GM19397 (cell line): ENCODE measurements around the gene MPP2.
"Not testable (repeated sequence)": the region's sequence is repeated elsewhere in the genome, so short reads cannot be mapped to it uniquely, and the experiment has no call there.

Experiments
- ATAC-seq: cut with Tn5 transposase; IDR thresholded peaks from one replicate; pipeline ENCODE4 v1.9.1; 2021; ENCODE audit warnings: mild to moderate bottlenecking, moderate library complexity; ENCODE audit not compliant: unreplicated experiment

MPP2 gene

GRCh38 chr17:43852571-43852970 is 54.8 kb downstream of the MPP2 start:
- ATAC-seq, result no peak

- ATAC-seq, result no peak
Observed at GRCh38 chr17:43849116-43849515, 58.2 kb downstream of the MPP2 start.

- no peak for ATAC-seq
Observed at GRCh38 chr17:43848601-43849000, 58.7 kb downstream of the MPP2 start.

- no peak for ATAC-seq
Observed at GRCh38 chr17:43846963-43847371, 60.4 kb downstream of the MPP2 start, which contains the start of gene CD300LG. TSS of gene CD300LG (plus strand) at chr17:43847176. CDS start at chr17:43847217, 41 bp downstream.

- ATAC-seq, result no peak
Observed at GRCh38 chr17:43846221-43846712, 61.1 kb downstream of the MPP2 start.

- ATAC-seq, result no peak
Observed at GRCh38 chr17:43845766-43846165, 61.6 kb downstream of the MPP2 start.

GRCh38 chr17:43844241-43844640 is 63.1 kb downstream of the MPP2 start:
- ATAC-seq, result no peak

GRCh38 chr17:43842975-43843325 is 64.4 kb downstream of the MPP2 start:
- no peak for ATAC-seq

- not testable (repeated sequence) for ATAC-seq
Observed at GRCh38 chr17:43842091-43842974, 65.0 kb downstream of the MPP2 start.

- ATAC-seq, result no peak
Observed at GRCh38 chr17:43841282-43841681, 66.1 kb downstream of the MPP2 start.

GRCh38 chr17:43840814-43841213 is 66.5 kb downstream of the MPP2 start:
- ATAC-seq, result no peak

GRCh38 chr17:43839670-43840108 is 67.6 kb downstream of the MPP2 start:
- ATAC-seq, result no peak

GRCh38 chr17:43834106-43834505 is 73.2 kb downstream of the MPP2 start:
- ATAC-seq, result no peak

GRCh38 chr17:43832976-43833829 is 74.1 kb downstream of the MPP2 start, which contains the start of gene MPP3:
TSS of gene MPP3 (minus strand) at chr17:43833146. CDS start at chr17:43831906, 1,240 bp downstream.
- ATAC-seq, result no peak

- no peak for ATAC-seq
Observed at GRCh38 chr17:43832168-43832975, 75.0 kb downstream of the MPP2 start.

GRCh38 chr17:43831633-43832032 is 75.7 kb downstream of the MPP2 start:
- ATAC-seq, result no peak

- no peak for ATAC-seq
Observed at GRCh38 chr17:43830510-43831140, 76.7 kb downstream of the MPP2 start.

- no peak for ATAC-seq
Observed at GRCh38 chr17:43829738-43830137, 77.6 kb downstream of the MPP2 start.

GRCh38 chr17:43827596-43827995 is 79.7 kb downstream of the MPP2 start:
- no peak for ATAC-seq

- ATAC-seq, result no peak
Observed at GRCh38 chr17:43826206-43826605, 81.1 kb downstream of the MPP2 start.
